NCI-H1417 (cell line): ENCODE data around the gene TP53BP1.
A peak's percentile ranks its signal among the peaks of the same experiment; 100 is the strongest.
"Not testable (repeated sequence)": the region's sequence is repeated elsewhere in the genome, so short reads cannot be mapped to it uniquely, and the experiment has no call there.

Source experiments
- DNase-seq, 3 experiments: peaks; one replicate each; lab custom pipeline; 2025; lab: John Stamatoyannopoulos, UW

TP53BP1 gene

GRCh38 chr15:43410572-43411214 lies 82.3 kb downstream of the TP53BP1 start:
- no peak for DNase-seq

GRCh38 chr15:43408789-43409188 lies 84.2 kb downstream of the TP53BP1 start:
- peak in 1 of 3 experiments; percentile 1 for DNase-seq

GRCh38 chr15:43406808-43407207 lies 86.1 kb downstream of the TP53BP1 start:
- no peak for DNase-seq

- DNase-seq = no peak
These were observed 86.8 kb downstream of the TP53BP1 start for GRCh38 chr15:43406189-43406588.

GRCh38 chr15:43404130-43404529 lies 88.8 kb downstream of the TP53BP1 start:
- DNase-seq = no peak

- no peak for DNase-seq
These were observed 89.3 kb downstream of the TP53BP1 start for GRCh38 chr15:43403616-43404015.

GRCh38 chr15:43402255-43402654 lies 90.7 kb downstream of the TP53BP1 start:
- DNase-seq = no peak

- DNase-seq = not testable (repeated sequence)
These were observed 99.4 kb downstream of the TP53BP1 start for GRCh38 chr15:43393592-43393991.

- no peak for DNase-seq
These were observed 102.2 kb downstream of the TP53BP1 start for GRCh38 chr15:43390723-43391122.

- DNase-seq = no peak
These were observed 109.9 kb downstream of the TP53BP1 start for GRCh38 chr15:43383070-43383469.

- DNase-seq = no peak
These were observed 110.6 kb downstream of the TP53BP1 start for GRCh38 chr15:43382310-43382709.

- no peak for DNase-seq
These were observed 114.4 kb downstream of the TP53BP1 start for GRCh38 chr15:43378601-43379000.

GRCh38 chr15:43376017-43376705 lies 116.8 kb downstream of the TP53BP1 start:
- DNase-seq = peak; percentile 1 to 9 (median 3)

GRCh38 chr15:43370975-43371974 lies 121.7 kb downstream of the TP53BP1 start, which contains the start of the genes TUBGCP4 and ZSCAN29:
TSS of gene TUBGCP4 (plus strand) at chr15:43371101. CDS start at chr15:43371355, 254 bp downstream.
TSS of gene ZSCAN29 (minus strand) at chr15:43371043. CDS start at chr15:43369913, 1,130 bp downstream.
- DNase-seq = peak; percentile 73 to 86 (median 78)

- peak in 2 of 3 experiments; percentile 26 to 62 for DNase-seq
These were observed 122.5 kb downstream of the TP53BP1 start for GRCh38 chr15:43370310-43370974.

- DNase-seq = peak in 1 of 3 experiments; percentile 8
These were observed 131.5 kb downstream of the TP53BP1 start for GRCh38 chr15:43361313-43361903.

GRCh38 chr15:43360821-43361220 lies 132.1 kb downstream of the TP53BP1 start:
- DNase-seq = no peak
